AG04450 (cell line): ENCODE results near the gene CLIP2. TPM values are rescaled to one million over a fixed set of nuclear protein-coding genes. Genes with fewer than 3 reads are reported as not detected.
A peak's percentile ranks its signal among the peaks of the same experiment; 100 is the strongest.
"Not testable (repeated sequence)": the region's sequence is repeated elsewhere in the genome, so short reads cannot be mapped to it uniquely, and the experiment has no call there.

ENCODE experiments used
- CTCF ChIA-PET: fragments of 300-600, 350-600 bp; formaldehyde crosslinking; extraction: SDS; loops from one replicate; lab custom pipeline; 2022; ENCODE audit warnings: antibody characterized with exemption, inconsistent platforms; lab: Charles Lee
- POLR2A ChIA-PET: fragments of 350-600 bp; formaldehyde crosslinking; extraction: SDS; loops from one replicate; lab custom pipeline; 2021; ENCODE audit warnings: antibody characterized with exemption, inconsistent platforms; lab: Yijun Ruan, JAX
- DNase-seq: peaks from one replicate; pipeline ENCODE4 v3.0.0-alpha.2; 2011; ENCODE audit warnings: low read depth, low spot score
- H3K27ac ChIP-seq: one replicate; pipeline ENCODE4 v1.5.1; 2012; ENCODE audit warnings: low read depth, low read length, control low read depth
- H3K27me3 ChIP-seq: one replicate; pipeline ENCODE4 v1.6.0; 2012; ENCODE audit warnings: low read length; ENCODE audit not compliant: control insufficient read depth, insufficient read depth
- H3K4me3 ChIP-seq: 2 replicates; pipeline ENCODE4 v1.5.1; 2011; ENCODE audit warnings: mild to moderate bottlenecking, low read depth, low read length, control low read depth
- H3K9me3 ChIP-seq: 2 replicates; pipeline ENCODE4 v1.5.1; 2012; ENCODE audit warnings: low read length; ENCODE audit not compliant: control insufficient read depth, insufficient read depth
- polyA plus RNA-seq: library from polyadenylated mRNA; depleted of rRNA; stranded (reverse); fragments of >200 nt; gene quantifications from 2 replicates; pipeline ENCODE4 v1.2.3, GENCODE V29; 2011
- TF ChIP-seq, protein P1 (sequence below): IDR thresholded peaks from 2 replicates; pipeline ENCODE4 v1.5.1; 2011; ENCODE audit warnings: low read depth, low read length, control low read depth, inconsistent platforms

The CLIP2 gene
- polyA plus RNA-seq, 1 experiment, result 7.2 TPM

DNA sequence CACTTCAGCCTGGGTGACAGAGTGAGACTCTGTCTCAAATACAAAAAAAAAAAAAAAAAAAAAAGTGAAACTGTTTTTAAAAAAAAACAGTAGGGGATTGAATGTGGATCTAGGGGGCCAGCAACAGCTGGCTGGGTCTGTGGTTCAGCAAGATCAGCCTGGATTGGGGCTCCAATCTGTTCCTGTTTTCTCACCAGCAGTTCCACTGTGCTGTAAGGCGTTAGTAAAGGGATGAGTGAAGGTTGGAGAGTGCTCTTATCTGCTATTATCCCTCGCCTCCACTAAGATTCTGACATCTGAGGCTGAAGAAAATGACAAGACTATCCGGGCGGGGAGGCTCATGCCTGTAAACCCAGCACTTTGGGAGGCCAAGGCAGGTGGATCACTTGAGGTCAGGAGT, 122.8 kb downstream of the CLIP2 start:
- Histone ChIP-seq H3K27me3 (no peaks in the 10 kb centered on the region), H3K27ac (no peak overlapping the region), H3K4me3 (no peak overlapping the region), H3K9me3 (no peaks in the 10 kb centered on the region)
- CTCF ChIA-PET, result interaction anchor here (1.6 kb wide), 1 partner anchor 11 kb away, joined by 11 read pairs; no protein-coding TSS in a partner anchor
- TF ChIP-seq, protein P1, sequence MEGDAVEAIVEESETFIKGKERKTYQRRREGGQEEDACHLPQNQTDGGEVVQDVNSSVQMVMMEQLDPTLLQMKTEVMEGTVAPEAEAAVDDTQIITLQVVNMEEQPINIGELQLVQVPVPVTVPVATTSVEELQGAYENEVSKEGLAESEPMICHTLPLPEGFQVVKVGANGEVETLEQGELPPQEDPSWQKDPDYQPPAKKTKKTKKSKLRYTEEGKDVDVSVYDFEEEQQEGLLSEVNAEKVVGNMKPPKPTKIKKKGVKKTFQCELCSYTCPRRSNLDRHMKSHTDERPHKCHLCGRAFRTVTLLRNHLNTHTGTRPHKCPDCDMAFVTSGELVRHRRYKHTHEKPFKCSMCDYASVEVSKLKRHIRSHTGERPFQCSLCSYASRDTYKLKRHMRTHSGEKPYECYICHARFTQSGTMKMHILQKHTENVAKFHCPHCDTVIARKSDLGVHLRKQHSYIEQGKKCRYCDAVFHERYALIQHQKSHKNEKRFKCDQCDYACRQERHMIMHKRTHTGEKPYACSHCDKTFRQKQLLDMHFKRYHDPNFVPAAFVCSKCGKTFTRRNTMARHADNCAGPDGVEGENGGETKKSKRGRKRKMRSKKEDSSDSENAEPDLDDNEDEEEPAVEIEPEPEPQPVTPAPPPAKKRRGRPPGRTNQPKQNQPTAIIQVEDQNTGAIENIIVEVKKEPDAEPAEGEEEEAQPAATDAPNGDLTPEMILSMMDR, result no peak
- POLR2A ChIA-PET, result no interaction called here
- DNase-seq, result no peak

DNA sequence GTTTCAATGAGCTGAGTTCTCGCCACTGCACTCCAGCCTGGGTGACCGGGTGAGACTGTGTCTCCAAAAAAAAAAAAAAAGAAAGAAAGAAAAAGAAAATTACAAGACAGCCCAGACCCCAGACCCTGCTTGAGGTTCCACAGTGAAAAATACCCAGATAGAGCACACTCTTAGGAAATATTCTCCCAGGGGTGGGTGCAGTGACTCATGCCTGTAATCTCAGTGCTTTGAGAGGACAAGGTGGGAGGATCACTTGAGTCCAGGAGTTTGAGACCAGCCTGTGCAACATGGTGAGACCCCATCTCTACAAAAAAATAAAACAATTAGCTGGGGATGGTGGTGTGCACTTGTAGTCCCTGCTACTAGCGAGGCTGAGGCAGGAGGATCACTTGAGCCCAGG, 123.4 kb downstream of the CLIP2 start:
- TF ChIP-seq, protein P1, result no peak
- Histone ChIP-seq H3K27ac (no peak overlapping the region), H3K27me3 (no peaks in the 10 kb centered on the region), H3K4me3 (no peak overlapping the region), H3K9me3 (no peaks in the 10 kb centered on the region)
- DNase-seq, result no peak
- ChIA-PET POLR2A (interaction anchor here (0.9 kb wide), 1 partner anchor 66 kb away, joined by 4 read pairs; no protein-coding TSS in a partner anchor), CTCF (interaction anchor here (0.9 to 1.6 kb wide), 6 partner anchors 8 to 174 kb away, joined by 3 to 11 read pairs (median 4); no protein-coding TSS in a partner anchor)

DNA sequence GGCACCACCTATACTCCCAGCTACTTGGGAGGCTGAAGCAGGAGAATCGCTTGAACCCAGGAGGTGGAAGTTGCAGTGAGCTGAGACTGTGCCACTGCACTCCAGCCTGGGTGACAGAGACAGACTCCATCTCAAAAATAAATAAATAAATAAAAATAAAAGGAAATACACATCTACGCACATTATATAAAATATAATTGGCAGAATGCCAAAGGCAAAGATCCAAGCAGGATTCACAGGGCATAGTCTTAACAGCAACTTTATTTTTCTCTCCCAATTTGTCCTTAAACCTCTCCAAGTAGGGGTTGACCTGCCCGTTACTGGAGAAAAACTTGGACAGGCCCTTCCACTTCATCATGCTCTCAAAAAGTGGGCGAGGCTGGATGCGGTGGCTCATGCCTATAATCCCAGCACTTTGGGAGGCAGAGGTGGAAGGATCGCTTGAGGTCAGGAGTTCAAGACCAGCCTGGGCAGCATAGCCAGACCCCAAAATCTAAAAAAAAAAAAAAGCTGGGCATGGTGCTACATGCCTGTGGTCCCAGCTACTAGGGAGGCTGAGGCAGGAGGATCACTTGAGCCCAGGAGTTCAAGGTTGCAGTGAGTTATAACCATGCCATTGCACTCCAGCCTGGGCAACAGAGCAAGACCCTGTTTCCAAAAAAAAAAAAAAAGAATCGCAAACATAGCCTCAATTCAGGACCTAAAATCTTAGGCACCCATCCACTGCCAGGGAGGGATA, 125.6 kb downstream of the CLIP2 start:
- H3K27me3 ChIP-seq, H3K27ac ChIP-seq, H3K4me3 ChIP-seq, CTCF ChIA-PET, H3K9me3 ChIP-seq, POLR2A ChIA-PET, DNase-seq: not testable (repeated sequence)

DNA sequence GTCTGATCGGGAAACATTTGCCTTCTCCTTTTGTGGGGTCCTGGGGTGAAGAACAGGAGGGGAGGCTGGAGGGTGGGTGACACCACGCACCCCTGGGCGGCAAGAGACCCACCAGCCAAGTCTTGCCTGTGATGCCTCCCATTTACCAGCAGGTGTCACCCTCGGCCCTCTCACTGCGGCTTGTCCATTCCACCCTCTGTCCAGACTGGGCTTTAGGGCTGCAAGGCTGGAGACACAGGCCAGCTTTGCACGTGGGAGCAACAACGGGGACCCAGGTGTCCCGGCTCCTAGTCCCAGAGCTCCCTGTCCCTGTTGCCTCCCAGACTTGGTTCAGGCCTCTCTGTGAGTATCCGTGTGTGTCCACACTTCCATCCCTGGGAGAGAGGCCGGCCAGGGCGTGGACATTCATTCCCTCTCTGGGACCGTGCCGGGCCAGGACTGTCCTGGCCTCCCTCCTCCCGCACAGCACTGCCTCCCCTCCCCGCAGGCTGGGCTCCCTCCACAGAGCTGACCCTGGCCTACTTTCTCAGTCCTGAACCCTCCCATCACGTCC, 128.3 kb downstream of the CLIP2 start:
- TF ChIP-seq, protein P1, result peak; percentile 98
- CTCF ChIA-PET, result interaction anchor here (0.6 to 2.0 kb wide), 10 partner anchors 8 to 453 kb away, joined by 3 to 28 read pairs (median 3); no protein-coding TSS in a partner anchor
- no peaks in the 10 kb centered on the region for H3K9me3 ChIP-seq
- POLR2A ChIA-PET, result no interaction called here
- no peak for DNase-seq
- H3K4me3 ChIP-seq, result no peak overlapping the region
- H3K27me3 ChIP-seq, result no peaks in the 10 kb centered on the region
- no peak overlapping the region for H3K27ac ChIP-seq

DNA sequence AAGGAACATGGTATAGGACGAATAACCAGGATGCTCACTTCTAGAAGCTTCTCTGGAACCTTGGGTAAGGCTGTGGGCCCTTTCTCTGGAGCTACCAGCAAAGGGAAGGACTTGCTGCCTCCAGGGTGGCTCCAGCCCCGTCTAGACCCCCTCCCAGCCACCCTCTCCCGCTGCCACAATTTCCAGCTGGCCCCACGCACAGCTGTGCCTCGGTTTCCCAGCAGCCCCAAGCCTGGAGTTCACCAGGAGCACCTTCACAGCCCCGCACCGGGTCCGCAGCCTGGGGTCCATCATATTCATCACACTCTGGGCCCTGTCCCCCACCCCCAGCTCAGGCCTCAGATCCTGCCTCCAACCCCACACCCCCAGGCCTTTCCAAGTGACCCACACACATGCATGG, 128.9 kb downstream of the CLIP2 start:
- TF ChIP-seq, protein P1, result no peak
- Histone ChIP-seq H3K27me3 (no peaks in the 10 kb centered on the region), H3K27ac (no peak overlapping the region), H3K4me3 (no peak overlapping the region), H3K9me3 (no peaks in the 10 kb centered on the region)
- CTCF ChIA-PET, result interaction anchor here (0.7 to 2.0 kb wide), 9 partner anchors 8 to 453 kb away, joined by 3 to 28 read pairs (median 3); no protein-coding TSS in a partner anchor
- POLR2A ChIA-PET, result no interaction called here
- no peak for DNase-seq
